GM23248 (cell line): ENCODE results near the gene PLAC8L1. TPM values are rescaled to one million over a fixed set of nuclear protein-coding genes. Genes with fewer than 3 reads are reported as not detected.
"Not testable (repeated sequence)": the region's sequence is repeated elsewhere in the genome, so short reads cannot be mapped to it uniquely, and the experiment has no call there.

Source experiments
- DNase-seq: peaks from one replicate; pipeline ENCODE4 v3.0.0-alpha.2; 2015
- H2AFZ ChIP-seq: fragments of 200-600 bp; sonication (generic); 2 replicates; pipeline ENCODE4 v1.6.1; 2016; ENCODE audit warnings: antibody characterized with exemption
- H3F3A ChIP-seq: fragments of 200-600 bp; sonication (generic); 2 replicates; pipeline ENCODE4 v1.6.1; 2016; ENCODE audit warnings: mild to moderate bottlenecking, antibody characterized with exemption, mixed run types; ENCODE audit not compliant: insufficient read depth
- H3K27ac ChIP-seq: fragments of 200-600 bp; sonication (generic); 2 replicates; pipeline ENCODE4 v1.5.1; 2016; ENCODE audit warnings: mild to moderate bottlenecking
- H3K27me3 ChIP-seq: fragments of 200-600 bp; sonication (generic); replicated peaks from 2 replicates; pipeline ENCODE4 v1.6.1; 2016; ENCODE audit warnings: mild to moderate bottlenecking; ENCODE audit not compliant: insufficient read depth
- H3K36me3 ChIP-seq: fragments of 200-600 bp; sonication (generic); 2 replicates; pipeline ENCODE4 v1.6.1; 2016; ENCODE audit warnings: low read depth, mild to moderate bottlenecking
- H3K4me1 ChIP-seq: fragments of 200-600 bp; sonication (generic); 2 replicates; pipeline ENCODE4 v1.6.1; 2016; ENCODE audit warnings: mild to moderate bottlenecking; ENCODE audit not compliant: insufficient read depth
- H3K4me2 ChIP-seq: fragments of 200-600 bp; sonication (generic); one replicate; pipeline ENCODE4 v1.6.1; 2016; ENCODE audit warnings: mild to moderate bottlenecking; ENCODE audit not compliant: unreplicated experiment
- H3K4me3 ChIP-seq: fragments of 200-600 bp; sonication (generic); 2 replicates; pipeline ENCODE4 v1.5.1; 2016; ENCODE audit warnings: mild to moderate bottlenecking
- H3K79me2 ChIP-seq: fragments of 200-600 bp; sonication (generic); 2 replicates; pipeline ENCODE4 v1.6.1; 2016; ENCODE audit warnings: mild to moderate bottlenecking; ENCODE audit not compliant: insufficient read depth
- H3K9ac ChIP-seq: fragments of 200-600 bp; sonication (generic); 2 replicates; pipeline ENCODE4 v1.6.1; 2016; ENCODE audit warnings: mild to moderate bottlenecking
- H3K9me2 ChIP-seq: fragments of 200-600 bp; sonication (generic); 2 replicates; pipeline ENCODE4 v1.6.1; 2016; ENCODE audit warnings: mixed run types, mild to moderate bottlenecking, moderate library complexity; ENCODE audit not compliant: insufficient read depth
- H3K9me3 ChIP-seq: fragments of 200-600 bp; sonication (generic); one replicate; pipeline ENCODE4 v1.6.1; 2017; ENCODE audit warnings: low read depth
- H4K20me1 ChIP-seq: fragments of 200-600 bp; sonication (generic); 2 replicates; pipeline ENCODE4 v1.6.0; 2016; ENCODE audit not compliant: insufficient read depth
- EZH2 ChIP-seq: fragments of 200-600 bp; sonication (generic); IDR thresholded peaks from 2 replicates; pipeline ENCODE4 v1.6.1; 2018; ENCODE audit warnings: antibody characterized with exemption, mild to moderate bottlenecking; ENCODE audit not compliant: insufficient read depth, poor library complexity, severe bottlenecking
- EZH2phosphoT487 ChIP-seq: fragments of 200-600 bp; sonication (generic); IDR thresholded peaks from 2 replicates; pipeline ENCODE4 v1.6.1; 2018; ENCODE audit warnings: antibody characterized with exemption, moderate library complexity, mild to moderate bottlenecking, low read depth; ENCODE audit not compliant: insufficient read depth
- WGBS, 2 experiments: methylation state at CpG; one replicate each; pipeline ENCODE4 v1.1.6; 2015 to 2017; ENCODE audit warnings: low lambda C conversion rate in 2 of 2, low coverage in 1 of 2; ENCODE audit errors: missing lambda C conversion rate in 2 of 2; 5-methylcytosine and 5-hydroxymethylcytosine counted together
- in situ Hi-C: fragments of 300-500 bp; cut with MboI; formaldehyde crosslinking; loops from 2 replicates; pipeline ENCODE4 v1.15.0; 2020
- polyA plus RNA-seq: library from polyadenylated mRNA; unstranded; fragments of >200 nt; fragmentation: Nextera tagmentation; extraction: Ambion mirVana; gene quantifications from 2 replicates; pipeline ENCODE4 v1.2.1, GENCODE V29; 2016
- total RNA-seq: library from RNA; depleted of rRNA; stranded (reverse); fragments of >200 nt; shearing (Covaris generic); gene quantifications from 2 replicates; pipeline ENCODE4 v1.2.3, GENCODE V29; 2014

The PLAC8L1 gene
- total and polyA plus RNA-seq, 2 experiments from 2014 or later, result 0.41 to 2.3 TPM

GRCh38 chr5:146126068-146126467 lies 20.7 kb upstream of the PLAC8L1 start:
- Histone ChIP-seq H3K36me3 (peaks cover 89% of the 10 kb centered on the region), H3K27me3 (no peaks in the 10 kb centered on the region)

GRCh38 chr5:146124580-146124979 lies 19.2 kb upstream of the PLAC8L1 start:
- Histone ChIP-seq H2AFZ (no peak overlapping the region), H3F3A (peaks cover 3% of the 10 kb centered on the region; the same call in 1 of the 2 replicates), H3K4me2 (no peak overlapping the region), H3K4me1 (0 out of 2 replicates have a peak, but pooled peaks cover 6% of the 10 kb centered on the region), H3K36me3 (peaks cover 95% of the 10 kb centered on the region), H4K20me1 (no peaks in the 10 kb centered on the region; the same call in 1 of the 2 replicates), H3K9ac (no peak overlapping the region), H3K9me3 (no peaks in the 10 kb centered on the region), H3K9me2 (no peaks in the 10 kb centered on the region), H3K4me3 (no peak overlapping the region), H3K79me2 (no peaks in the 10 kb centered on the region; the same call in 1 of the 2 replicates), H3K27me3 (no peaks in the 10 kb centered on the region), H3K27ac (no peak overlapping the region)
- no peak for DNase-seq
- TF ChIP-seq EZH2phosphoT487 (no peak), EZH2 (no peak)
- WGBS, 2 experiments, result 48 to 52% methylated on average over 2 of the region's 2 CpGs
- in situ Hi-C loops, result no loop called here

More at GRCh38 chr5:146126068-146126467, 20.7 kb upstream of the PLAC8L1 start:
- Histone ChIP-seq H3K27ac (no peak overlapping the region), H3K9me2 (no peaks in the 10 kb centered on the region), H3F3A (0 out of 2 replicates have a peak, but pooled peaks cover 5% of the 10 kb centered on the region), H3K9ac (no peak overlapping the region), H3K4me3 (no peak overlapping the region), H3K4me1 (0 out of 2 replicates have a peak, but pooled peaks cover 6% of the 10 kb centered on the region), H3K79me2 (no peaks in the 10 kb centered on the region), H2AFZ (no peak overlapping the region), H3K9me3 (no peaks in the 10 kb centered on the region), H4K20me1 (no peaks in the 10 kb centered on the region; the same call in 1 of the 2 replicates), H3K4me2 (no peak overlapping the region)
- no peak for DNase-seq
- TF ChIP-seq EZH2phosphoT487 (no peak), EZH2 (no peak)
- in situ Hi-C loops, result no loop called here

DNA sequence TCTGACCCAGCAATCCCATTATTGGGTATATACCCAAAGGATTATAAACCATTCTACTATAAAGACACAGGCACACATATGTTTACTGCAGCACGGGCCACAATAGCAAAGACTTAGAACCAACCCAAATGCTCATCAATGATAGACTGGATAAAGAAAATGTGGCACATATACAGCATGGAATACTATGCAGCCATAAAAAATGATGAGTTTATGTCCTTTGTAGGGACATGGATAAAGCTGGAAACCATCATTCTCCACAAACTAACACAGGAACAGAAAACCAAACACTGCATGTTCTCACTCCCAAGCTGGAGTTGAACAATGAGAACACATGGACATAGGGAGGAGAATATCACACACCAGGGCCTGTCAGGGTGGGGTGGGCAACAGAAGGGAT lies 16.1 kb upstream of the PLAC8L1 start:
- H3K4me1 ChIP-seq, H3K9me3 ChIP-seq, H3K9ac ChIP-seq, H3K79me2 ChIP-seq, H3F3A ChIP-seq, DNase-seq, H3K9me2 ChIP-seq, H3K4me3 ChIP-seq, H3K27me3 ChIP-seq, H2AFZ ChIP-seq, H4K20me1 ChIP-seq, H3K4me2 ChIP-seq, in situ Hi-C loops, H3K27ac ChIP-seq: not testable (repeated sequence)
- 96 to 100% methylated on average over 1 of the region's 1 CpG for WGBS, 2 experiments
- peaks cover 93% of the 10 kb centered on the region for H3K36me3 ChIP-seq

- Histone ChIP-seq H3K79me2 (no peaks in the 10 kb centered on the region; the same call in 1 of the 2 replicates), H3K9me3 (no peaks in the 10 kb centered on the region), H3K4me1 (no peaks in the 10 kb centered on the region), H3K4me3 (no peak overlapping the region), H3F3A (peaks cover 3% of the 10 kb centered on the region; the same call in 1 of the 2 replicates), H3K9ac (no peak overlapping the region), H4K20me1 (no peaks in the 10 kb centered on the region), H3K27ac (no peak overlapping the region), H3K36me3 (peaks cover 75% of the 10 kb centered on the region), H2AFZ (no peak overlapping the region), H3K9me2 (no peaks in the 10 kb centered on the region), H3K4me2 (no peak overlapping the region), H3K27me3 (no peaks in the 10 kb centered on the region)
- DNase-seq, result no peak
- TF ChIP-seq EZH2 (no peak), EZH2phosphoT487 (no peak)
- in situ Hi-C loops, result no loop called here
Observed at GRCh38 chr5:146118322-146118721, 12.9 kb upstream of the PLAC8L1 start.

- H3K79me2 ChIP-seq, H3K9ac ChIP-seq, in situ Hi-C loops, H3K4me2 ChIP-seq, H3F3A ChIP-seq, DNase-seq, H3K27me3 ChIP-seq, H3K9me2 ChIP-seq, H3K27ac ChIP-seq, H4K20me1 ChIP-seq, H3K9me3 ChIP-seq, H3K4me3 ChIP-seq, H3K4me1 ChIP-seq, H2AFZ ChIP-seq: not testable (repeated sequence)
- H3K36me3 ChIP-seq, result peaks cover 76% of the 10 kb centered on the region
- 98 to 100% methylated on average over 2 of the region's 2 CpGs for WGBS, 2 experiments
Observed at GRCh38 chr5:146117216-146117615, 11.8 kb upstream of the PLAC8L1 start.
